B cell (primary cell): ENCODE results near the gene RPRD1A. TPM values are rescaled to one million over a fixed set of nuclear protein-coding genes. Genes with fewer than 3 reads are reported as not detected.

Source experiments
- ATAC-seq: fragments of 200-7000 bp; cut with Tn5 transposase; one replicate; pipeline ENCODE4 v1.10.0; 2021; ENCODE audit warnings: low read depth, mild to moderate bottlenecking, moderate number of reproducible peaks, moderate library complexity
- CTCF ChIA-PET: fragments of 350-600 bp; sonication (Branson Sonifier 250); formaldehyde crosslinking; loops from one replicate; lab custom pipeline; 2021; ENCODE audit warnings: antibody characterized with exemption, inconsistent platforms; lab: Charles Lee
- POLR2A ChIA-PET: fragments of 350-600 bp; sonication (Branson Sonifier 250); formaldehyde crosslinking; loops from one replicate; lab custom pipeline; 2021; ENCODE audit warnings: antibody characterized with exemption; lab: Charles Lee
- DNase-seq: peaks from one replicate; pipeline ENCODE4 v3.0.0; 2013
- H2AFZ ChIP-seq: 2 replicates; pipeline ENCODE4 v1.6.1; 2012; ENCODE audit warnings: mild to moderate bottlenecking, low read depth, low read length; ENCODE audit not compliant: insufficient read depth, poor library complexity, severe bottlenecking
- H3K27ac ChIP-seq, 2 donors: 1 replicate in 1 of 2; 2 replicates in 1 of 2; pipeline ENCODE4 v1.5.1; 2012 to 2013; ENCODE audit warnings: low read length in 2 of 2, mild to moderate bottlenecking in 2 of 2, moderate library complexity in 1 of 2
- H3K27me3 ChIP-seq, 4 experiments: fragments of 200-600 bp in 1 of 4; sonication (generic) in 1 of 4; replicated peaks in 1 of 4; 1 replicate in 2 of 4; 2 replicates in 2 of 4; pipeline versions ENCODE4 v1.6.1 to v1.7.0; 2013 to 2016; ENCODE audit warnings: low read length in 3 of 4, mild to moderate bottlenecking in 2 of 4, mixed read lengths in 1 of 4, moderate library complexity in 1 of 4; ENCODE audit not compliant: insufficient read depth in 4 of 4, control insufficient read depth in 3 of 4; ENCODE audit errors: control extremely low read depth in 1 of 4
- H3K36me3 ChIP-seq, 2 experiments: replicated peaks in 1 of 2; 1 replicate in 1 of 2; 2 replicates in 1 of 2; pipeline versions ENCODE4 v1.6.1 to v1.7.1; 2013; ENCODE audit warnings: low read length in 1 of 2; ENCODE audit not compliant: insufficient read depth in 2 of 2, control insufficient read depth in 1 of 2; ENCODE audit errors: control extremely low read depth in 1 of 2, extremely low read depth in 1 of 2
- H3K4me1 ChIP-seq, 2 donors: fragments of 200-600 bp in 1 of 2; sonication (generic) in 1 of 2; 1 replicate in 1 of 2; 2 replicates in 1 of 2; pipeline versions ENCODE4 v1.5.1 to v1.6.1; 2013 to 2017; ENCODE audit warnings: low read length in 2 of 2; ENCODE audit not compliant: control insufficient read depth in 2 of 2, insufficient read depth in 2 of 2
- H3K4me2 ChIP-seq: replicated peaks from 2 replicates; pipeline ENCODE3; 2012; ENCODE audit warnings: mild to moderate bottlenecking, low read depth, low read length; ENCODE audit not compliant: poor library complexity, severe bottlenecking
- H3K4me3 ChIP-seq, 5 experiments: fragments of 200-600 bp in 1 of 5; sonication (generic) in 1 of 5; 1 replicate in 3 of 5; 2 replicates in 2 of 5; pipeline versions ENCODE4 v1.5.1 to v1.7.0; 2011 to 2016; ENCODE audit warnings: low read length in 4 of 5, mild to moderate bottlenecking in 4 of 5, low read depth in 2 of 5, control low read depth in 1 of 5, moderate library complexity in 1 of 5; ENCODE audit not compliant: insufficient read depth in 1 of 5; ENCODE audit errors: control extremely low read depth in 1 of 5, extremely low read depth in 1 of 5
- H3K79me2 ChIP-seq: fragments of 200-600 bp; sonication (generic); one replicate; pipeline ENCODE4 v1.6.0; 2016; ENCODE audit warnings: low read length; ENCODE audit not compliant: control insufficient read depth, insufficient read depth
- H3K9ac ChIP-seq: fragments of 200-600 bp; sonication (generic); 2 replicates; pipeline ENCODE4 v1.6.1; 2017; ENCODE audit warnings: mild to moderate bottlenecking, low read length, moderate library complexity
- H3K9me3 ChIP-seq, 3 donors: one replicate each; pipeline versions ENCODE4 v1.6.1 to v1.7.1; 2013; ENCODE audit warnings: low read length in 2 of 3; ENCODE audit not compliant: control insufficient read depth in 2 of 3, insufficient read depth in 1 of 3; ENCODE audit errors: control extremely low read depth in 1 of 3
- H4K20me1 ChIP-seq: 2 replicates; pipeline ENCODE4 v1.6.0; 2012; ENCODE audit warnings: mild to moderate bottlenecking, low read length; ENCODE audit not compliant: insufficient read depth, control insufficient read depth, poor library complexity, severe bottlenecking
- H3K27ac Mint-ChIP-seq: one replicate; pipeline ENCODE4 v1.8.0; 2021; ENCODE audit warnings: mixed read lengths
- H3K27me3 Mint-ChIP-seq: one replicate; pipeline ENCODE4 v1.8.0; 2021; ENCODE audit warnings: mixed read lengths
- H3K4me1 Mint-ChIP-seq: one replicate; pipeline ENCODE4 v1.8.0; 2021; ENCODE audit warnings: mixed read lengths
- H3K4me3 Mint-ChIP-seq: one replicate; pipeline ENCODE4 v1.8.0; 2021; ENCODE audit warnings: mixed read lengths
- H3K9me3 Mint-ChIP-seq: one replicate; pipeline ENCODE4 v1.8.0; 2022; ENCODE audit warnings: mixed read lengths; ENCODE audit not compliant: insufficient read depth
- CTCF ChIP-seq: fragments of 200-600 bp; IDR thresholded peaks from one replicate; pipeline ENCODE4 v1.8.0; 2022; ENCODE audit warnings: antibody characterized with exemption, mild to moderate bottlenecking
- EZH2 ChIP-seq: IDR thresholded peaks from 2 replicates; pipeline ENCODE4 v1.6.1; 2012; ENCODE audit warnings: borderline replicate concordance, low read depth, mild to moderate bottlenecking, moderate library complexity, low read length; ENCODE audit not compliant: insufficient read depth, poor library complexity, severe bottlenecking
- WGBS: methylation state at CpG from one replicate; pipeline ENCODE4 v1.1.5; 2013; ENCODE audit warnings: missing lambda C conversion rate; ENCODE audit not compliant: insufficient coverage; 5-methylcytosine and 5-hydroxymethylcytosine counted together
- intact Hi-C: fragments of 100-400 bp; cut with micrococcal nuclease; formaldehyde crosslinking; loops from one replicate; pipeline ENCODE4 v1.10.0; 2022
- polyA plus RNA-seq: library from polyadenylated mRNA; depleted of rRNA; stranded (reverse); fragments of >200 nt; gene quantifications from 2 replicates; pipeline ENCODE4 v1.2.3, GENCODE V29; 2012
- total RNA-seq, 2 donors: library from RNA; stranded (reverse); fragments of 120-200 nt in 1 of 2; gene quantifications; 1 replicate in 1 of 2; 2 replicates in 1 of 2; pipeline versions ENCODE4 v1.2.3 to v1.2.4, GENCODE V29; 2013 to 2022

RPRD1A gene
- total and polyA plus RNA-seq, 2 donors (not counting 1 experiment from before 2014, with no cell fraction given): 27.6 to 62.6 TPM

DNA sequence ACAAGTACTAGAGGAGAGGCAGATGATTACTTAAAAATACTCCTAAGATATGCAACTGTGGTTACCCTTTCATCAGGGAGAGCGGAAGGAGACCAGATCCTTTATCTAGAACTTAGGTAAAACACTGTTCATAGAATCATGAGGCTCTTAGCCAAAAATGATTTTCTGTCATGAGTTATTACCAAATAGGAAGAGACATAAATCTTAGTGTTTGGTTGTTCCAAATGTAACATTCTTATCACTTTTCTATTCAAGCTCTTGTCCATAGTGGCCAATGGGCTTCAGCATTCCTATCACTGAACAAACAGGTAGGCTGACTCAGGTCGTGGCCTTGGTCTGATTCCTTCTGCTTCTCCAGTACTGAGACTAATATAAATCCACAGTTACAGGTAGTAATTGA is 38.5 kb downstream of the RPRD1A start:
- Histone ChIP-seq H2AFZ (no peak overlapping the region), H3K79me2 (peaks cover 12% of the 10 kb centered on the region), H3K4me2 (no peak overlapping the region), H3K27me3 (no peaks in the 10 kb centered on the region), H3K27ac (no peak overlapping the region), H4K20me1 (no peaks in the 10 kb centered on the region), H3K4me1 (peaks cover 22 to 34% of the 10 kb centered on the region in 2 donors), H3K9ac (no peak overlapping the region), H3K9me3 (no peaks in the 10 kb centered on the region), H3K36me3 (peaks cover 13 to 45% of the 10 kb centered on the region in 2 experiments), H3K4me3 (no peak overlapping the region)
- H3K27me3 Mint-ChIP-seq: no peaks in the 10 kb centered on the region
- no peaks in the 10 kb centered on the region for H3K9me3 Mint-ChIP-seq
- no peak overlapping the region for H3K27ac Mint-ChIP-seq
- intact Hi-C loops: no loop called here
- WGBS: no CpG with 5 or more reads among the region's 2 CpGs
- TF ChIP-seq EZH2 (no peak), CTCF (no peak)
- H3K4me3 Mint-ChIP-seq: no peak overlapping the region
- DNase-seq (no peak), ATAC-seq (no peak)
- POLR2A ChIA-PET: no interaction called here
- H3K4me1 Mint-ChIP-seq: peaks cover 35% of the 10 kb centered on the region
- CTCF ChIA-PET: interaction anchor here (0.6 to 2.1 kb wide), 5 partner anchors 10 to 257 kb away, joined by 3 to 12 read pairs (median 6); no protein-coding TSS in a partner anchor

GRCh38 chr18:36025025-36025424 is 42.3 kb downstream of the RPRD1A start:
- no peaks in the 10 kb centered on the region for H3K79me2 ChIP-seq
- no peak overlapping the region for H3K4me3 Mint-ChIP-seq
- WGBS: no CpG with 5 or more reads among the region's 1 CpG

More at GRCh38 chr18:36025025-36025424, 42.3 kb downstream of the RPRD1A start:
- DNase-seq (no peak), ATAC-seq (no peak)
- intact Hi-C loops: no loop called here
- H4K20me1 ChIP-seq: no peaks in the 10 kb centered on the region
- Mint-ChIP-seq H3K9me3 (no peaks in the 10 kb centered on the region), H3K27me3 (no peaks in the 10 kb centered on the region), H3K4me1 (peaks cover 4% of the 10 kb centered on the region), H3K27ac (no peak overlapping the region)
- no peak for TF ChIP-seq CTCF
- TF ChIP-seq EZH2: no peak
- H2AFZ ChIP-seq: no peak overlapping the region
- no peak overlapping the region for H3K9ac ChIP-seq
- H3K27me3 ChIP-seq: no peaks in the 10 kb centered on the region
- no peak overlapping the region for H3K4me2 ChIP-seq
- CTCF ChIA-PET: interaction anchor here (1.1 kb wide), 1 partner anchor 70 kb away, joined by 3 read pairs; no protein-coding TSS in a partner anchor
- H3K27ac ChIP-seq: no peak overlapping the region
- no peak overlapping the region for H3K4me3 ChIP-seq
- no peaks in the 10 kb centered on the region for H3K4me1 ChIP-seq
- H3K9me3 ChIP-seq: no peaks in the 10 kb centered on the region
- H3K36me3 ChIP-seq: peaks cover 13 to 42% of the 10 kb centered on the region in 2 experiments
- POLR2A ChIA-PET: no interaction called here
